ENCODE results near the gene KRTAP2-2.
"Not testable (repeated sequence)": the region's sequence is repeated elsewhere in the genome, so short reads cannot be mapped to it uniquely, and the experiment has no call there.

KRTAP2-2 gene

GRCh38 chr17:41065016-41065689, 10.1 kb upstream of the KRTAP2-2 start:
- in situ Hi-C loops (cut with HindIII; ENCODE audit: low sequenced_read_pairs): not testable (repeated sequence)

- in situ Hi-C loops (cut with HindIII; ENCODE audit: low sequenced_read_pairs): no loop called here
Measured at GRCh38 chr17:41064301-41064700, 9.3 kb upstream of the KRTAP2-2 start.

DNA sequence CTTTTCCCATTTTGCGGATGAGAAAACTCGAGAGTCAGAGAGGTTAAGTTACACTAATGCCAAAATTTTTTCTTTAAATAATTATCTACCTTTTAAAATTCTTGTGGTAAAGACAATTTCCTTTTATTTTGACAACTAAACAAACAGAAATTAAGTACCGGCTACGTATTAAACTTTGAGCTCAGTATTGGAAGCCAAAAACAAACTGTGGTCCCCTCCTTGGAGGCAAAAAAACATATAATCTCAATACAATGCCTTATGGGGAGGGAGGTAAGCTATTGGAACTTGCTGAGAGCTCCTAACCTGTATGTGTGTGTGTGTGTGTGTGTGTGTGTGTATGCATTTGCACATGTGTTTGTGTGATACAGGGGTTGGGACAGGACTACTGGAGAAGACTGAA, 8.4 kb upstream of the KRTAP2-2 start:
- in situ Hi-C loops (cut with HindIII; ENCODE audit: low sequenced_read_pairs): no loop called here

DNA sequence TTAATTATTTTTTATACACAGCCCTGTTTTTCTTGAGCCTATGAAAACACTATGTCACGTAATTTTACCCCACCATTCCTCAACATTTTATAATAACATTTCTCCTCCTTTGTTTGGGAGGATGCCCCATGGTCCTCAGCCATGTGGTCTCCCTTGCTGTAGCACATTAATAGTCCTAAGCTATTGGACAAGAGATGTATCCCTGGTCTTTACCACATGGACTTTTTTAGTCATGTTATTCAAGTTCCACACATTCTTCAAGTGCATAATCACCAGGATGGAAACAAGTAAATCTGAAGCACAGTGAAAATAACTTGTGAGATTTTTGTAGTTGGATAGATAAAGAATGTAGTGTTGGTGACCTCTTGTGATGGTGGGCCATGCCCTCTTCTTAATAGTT, 6.9 kb upstream of the KRTAP2-2 start:
- in situ Hi-C loops (cut with HindIII; ENCODE audit: low sequenced_read_pairs): no loop called here

GRCh38 chr17:41060052-41060604, 5.1 kb upstream of the KRTAP2-2 start, which contains the start of gene KRTAP2-3:
TSS of gene KRTAP2-3 (minus strand) at chr17:41060114. CDS start at chr17:41060050, 64 bp downstream.
- in situ Hi-C loops (cut with HindIII; ENCODE audit: low sequenced_read_pairs): no loop called here

- in situ Hi-C loops (cut with HindIII; ENCODE audit: low sequenced_read_pairs): loop anchor here (5.0 kb wide), 1 partner anchor 42 kb away; no protein-coding TSS in a partner anchor
Measured at GRCh38 chr17:41059276-41060051, 4.4 kb upstream of the KRTAP2-2 start.

DNA sequence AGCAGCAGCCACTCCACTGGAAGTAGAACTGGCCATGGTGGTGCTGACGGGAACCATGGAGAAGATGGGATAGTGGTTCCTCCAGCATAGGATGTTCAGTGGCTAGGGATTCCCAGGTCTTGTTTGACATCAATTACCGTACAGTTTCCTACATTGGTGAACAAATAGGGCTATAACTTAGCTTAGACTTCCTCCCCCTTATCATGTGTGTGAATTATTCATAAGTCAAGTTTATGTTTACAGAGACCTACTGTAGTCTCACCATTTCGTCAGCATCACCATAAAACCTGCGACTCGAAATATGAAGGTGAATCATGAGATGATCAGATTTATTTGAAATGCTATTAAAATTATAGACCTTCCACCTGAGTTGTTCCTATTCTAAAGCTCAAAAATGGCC, 3.7 kb upstream of the KRTAP2-2 start:
- in situ Hi-C loops (cut with HindIII; ENCODE audit: low sequenced_read_pairs): loop anchor here (5.0 kb wide), 1 partner anchor 41 kb away; no protein-coding TSS in a partner anchor

- in situ Hi-C loops (cut with HindIII; ENCODE audit: low sequenced_read_pairs): loop anchor here (5.0 kb wide), 1 partner anchor 40 kb away; no protein-coding TSS in a partner anchor
Measured at GRCh38 chr17:41057547-41057946, 2.5 kb upstream of the KRTAP2-2 start.

DNA sequence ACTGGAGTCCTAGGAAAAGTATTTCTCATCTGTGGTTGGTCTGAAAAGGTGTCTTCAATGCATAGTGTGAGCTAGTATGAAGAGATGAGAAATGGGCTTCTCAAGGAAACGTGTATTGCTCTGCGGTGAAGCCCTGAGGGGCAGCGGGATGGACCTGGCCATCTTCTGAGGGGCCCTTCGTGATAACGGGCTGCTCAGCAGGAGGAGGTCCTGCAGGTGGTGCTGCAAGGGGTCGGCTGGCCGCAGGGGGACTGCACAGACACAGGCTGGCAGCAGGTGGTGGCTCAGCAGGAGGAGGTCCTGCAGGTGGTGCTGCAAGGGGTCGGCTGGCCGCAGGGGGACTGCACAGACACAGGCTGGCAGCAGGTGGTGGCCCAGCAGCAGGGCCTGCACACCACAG, 474 bp downstream of the KRTAP2-2 start:
- in situ Hi-C loops (cut with HindIII; ENCODE audit: low sequenced_read_pairs): not testable (repeated sequence)

DNA sequence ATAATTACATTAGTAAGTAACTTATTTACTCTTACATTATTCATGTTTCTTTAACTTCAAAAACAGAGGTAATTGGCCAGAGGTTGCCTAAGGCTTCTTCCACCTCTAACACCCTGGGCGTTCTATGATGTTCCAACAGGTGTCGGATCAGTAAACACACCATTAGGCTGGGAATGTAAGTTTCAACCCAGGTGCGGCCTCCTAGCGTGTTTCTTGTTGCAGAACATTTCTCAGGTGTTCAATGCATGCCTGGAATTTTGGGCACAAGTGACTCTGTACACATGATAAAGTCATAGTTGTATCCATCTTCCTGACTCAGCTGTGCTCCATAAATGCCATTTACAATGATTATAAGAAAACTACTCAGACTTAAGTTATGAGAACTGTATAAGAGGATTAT, 1.0 kb downstream of the KRTAP2-2 start:
- in situ Hi-C loops (cut with HindIII; ENCODE audit: low sequenced_read_pairs): no loop called here

DNA sequence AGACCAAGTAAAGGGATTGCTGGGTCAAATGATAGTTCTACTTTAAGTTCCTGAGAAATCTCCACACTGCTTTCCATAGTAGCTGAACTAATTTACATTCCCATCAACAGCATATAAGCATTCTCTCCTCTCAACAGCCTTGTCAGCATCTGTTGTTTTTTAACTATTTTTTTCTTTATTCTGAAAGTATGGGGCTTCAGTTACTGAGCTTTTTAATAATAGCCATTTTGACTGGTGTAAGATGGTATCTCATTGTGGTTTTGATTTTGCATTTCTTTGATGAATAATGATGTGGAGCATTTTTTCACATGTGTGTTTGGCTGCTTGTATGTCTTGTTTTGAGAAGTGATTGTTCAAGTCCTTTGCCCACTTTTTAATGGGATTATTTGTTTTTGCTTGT, 2.5 kb downstream of the KRTAP2-2 start:
- in situ Hi-C loops (cut with HindIII; ENCODE audit: low sequenced_read_pairs): no loop called here

- in situ Hi-C loops (cut with HindIII; ENCODE audit: low sequenced_read_pairs): no loop called here
Measured at GRCh38 chr17:41049110-41049509, 5.9 kb downstream of the KRTAP2-2 start.

GRCh38 chr17:41048441-41048840, 6.6 kb downstream of the KRTAP2-2 start:
- in situ Hi-C loops (cut with HindIII; ENCODE audit: low sequenced_read_pairs): no loop called here

DNA sequence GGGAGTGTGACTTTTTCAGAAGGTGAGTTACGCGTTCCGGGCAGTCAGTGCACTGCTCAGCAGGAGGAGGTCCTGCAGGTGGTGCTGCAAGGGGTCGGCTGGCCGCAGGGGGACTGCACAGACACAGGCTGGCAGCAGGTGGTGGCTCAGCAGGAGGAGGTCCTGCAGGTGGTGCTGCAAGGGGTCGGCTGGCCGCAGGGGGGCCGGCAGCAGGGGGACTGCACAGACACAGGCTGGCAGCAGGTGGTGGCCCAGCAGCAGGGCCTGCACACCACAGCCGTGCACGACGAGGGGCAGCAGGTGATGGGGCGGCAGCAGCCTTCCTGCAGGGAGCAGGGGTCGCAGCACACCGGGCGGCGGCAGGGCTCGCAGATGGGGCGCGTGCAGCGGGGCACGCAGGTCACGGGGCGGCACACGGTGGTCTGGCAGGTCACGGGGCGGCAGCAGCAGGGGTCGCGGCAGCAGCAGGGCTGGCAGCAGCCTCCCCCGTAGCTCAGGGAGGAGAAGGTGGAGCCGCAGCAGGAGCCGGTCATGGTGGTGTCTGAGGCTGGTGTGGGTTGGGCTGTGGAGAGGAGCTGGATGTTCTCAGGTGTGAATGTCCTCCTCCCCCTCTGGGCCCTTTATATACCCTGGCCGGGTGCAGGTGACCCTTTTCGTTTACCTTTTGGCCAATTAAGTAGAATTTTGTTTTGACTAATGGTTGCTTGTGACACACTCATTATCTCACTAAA, 8.1 kb downstream of the KRTAP2-2 start, which contains the start of gene KRTAP2-1:
Gene KRTAP2-1 (minus strand): TSS at position 582 of the 731 bp plus-strand sequence. CDS start 49 bp downstream, at position 533.
- in situ Hi-C loops (cut with HindIII; ENCODE audit: low sequenced_read_pairs): not testable (repeated sequence)

DNA sequence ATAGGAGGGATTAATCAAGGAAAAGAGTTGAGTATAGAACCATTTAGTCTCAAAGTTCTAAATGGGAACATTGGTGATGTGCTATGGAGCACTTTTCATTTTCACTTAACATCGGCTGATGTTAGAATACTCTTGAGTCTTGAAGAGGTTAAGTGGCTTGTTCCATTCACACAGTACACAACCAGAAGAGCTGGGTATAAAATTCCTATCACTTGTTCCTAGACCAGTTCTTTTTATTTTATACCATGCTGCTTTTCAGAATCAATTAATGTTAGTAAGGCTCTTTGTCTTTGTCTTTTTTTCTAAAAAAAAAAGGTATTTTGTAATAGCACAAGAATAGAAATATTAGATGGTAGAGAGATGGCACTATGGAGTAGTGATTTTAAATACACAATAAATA, 12.1 kb downstream of the KRTAP2-2 start:
- in situ Hi-C loops (cut with HindIII; ENCODE audit: low sequenced_read_pairs): no loop called here

DNA sequence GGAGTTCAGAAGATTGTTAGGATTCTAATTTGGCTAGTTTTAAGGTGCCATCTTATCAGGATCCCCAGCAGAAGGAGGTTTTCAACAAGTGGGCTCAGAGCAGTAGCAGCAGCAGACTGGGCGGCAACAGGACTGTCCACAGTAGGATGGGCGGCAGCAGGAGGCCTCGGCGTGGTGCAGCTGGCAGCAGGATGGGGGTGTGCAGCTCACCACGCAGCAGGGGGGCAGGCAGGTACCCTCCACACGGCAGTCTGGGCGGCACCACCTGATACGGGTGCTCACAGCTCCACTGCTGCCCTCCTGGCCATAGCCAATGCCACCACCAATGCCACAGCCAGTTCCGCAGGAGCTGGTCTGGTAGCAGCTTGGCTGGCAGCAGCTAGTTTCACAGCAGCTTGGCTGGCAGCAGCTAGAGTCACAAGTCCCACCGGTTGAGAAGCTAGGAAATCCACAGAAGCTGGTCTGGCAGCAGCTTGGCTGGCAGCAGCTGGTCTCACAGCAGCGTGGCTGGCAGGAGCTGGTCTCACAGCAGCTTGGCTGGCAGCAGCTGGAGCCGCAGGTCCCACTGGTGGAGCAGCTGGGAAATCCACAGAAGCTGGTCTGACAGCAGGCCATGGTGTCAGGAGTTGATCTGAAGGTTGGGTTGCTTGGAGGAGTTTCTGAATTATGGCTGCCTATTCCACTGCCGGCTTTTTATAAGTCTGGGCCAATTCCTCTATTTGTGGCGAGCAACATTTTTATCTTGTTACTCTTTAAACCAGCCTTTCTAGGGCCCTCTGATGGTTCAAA, 14.1 kb downstream of the KRTAP2-2 start, which contains the start of gene KRTAP1-1:
Gene KRTAP1-1 (minus strand): TSS at position 668 of the 789 bp plus-strand sequence. CDS start 53 bp downstream, at position 615.
- in situ Hi-C loops (cut with HindIII; ENCODE audit: low sequenced_read_pairs): not testable (repeated sequence)

DNA sequence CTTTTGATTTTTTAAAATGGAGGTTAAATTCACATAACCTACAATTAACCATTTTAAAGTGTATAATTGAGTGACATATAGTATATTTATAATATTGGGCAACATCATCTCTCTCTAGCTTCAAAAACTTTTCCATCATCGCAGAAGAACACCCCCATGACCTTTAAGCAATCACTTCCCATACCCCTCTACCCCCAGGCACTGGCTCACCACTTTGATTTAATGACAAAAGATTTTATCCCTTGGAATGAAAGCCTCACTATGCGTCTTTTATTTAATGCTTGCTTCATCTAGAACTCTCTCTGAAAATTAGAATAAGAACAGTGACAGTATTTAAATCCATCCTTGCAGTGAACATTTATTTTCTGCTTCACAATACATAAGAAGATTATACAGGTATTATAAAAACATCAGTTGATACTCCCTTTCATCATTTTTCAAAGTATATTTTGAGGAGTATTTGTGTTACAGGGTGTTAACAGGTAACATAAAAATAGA, 17.1 kb downstream of the KRTAP2-2 start:
- in situ Hi-C loops (cut with HindIII; ENCODE audit: low sequenced_read_pairs): no loop called here

DNA sequence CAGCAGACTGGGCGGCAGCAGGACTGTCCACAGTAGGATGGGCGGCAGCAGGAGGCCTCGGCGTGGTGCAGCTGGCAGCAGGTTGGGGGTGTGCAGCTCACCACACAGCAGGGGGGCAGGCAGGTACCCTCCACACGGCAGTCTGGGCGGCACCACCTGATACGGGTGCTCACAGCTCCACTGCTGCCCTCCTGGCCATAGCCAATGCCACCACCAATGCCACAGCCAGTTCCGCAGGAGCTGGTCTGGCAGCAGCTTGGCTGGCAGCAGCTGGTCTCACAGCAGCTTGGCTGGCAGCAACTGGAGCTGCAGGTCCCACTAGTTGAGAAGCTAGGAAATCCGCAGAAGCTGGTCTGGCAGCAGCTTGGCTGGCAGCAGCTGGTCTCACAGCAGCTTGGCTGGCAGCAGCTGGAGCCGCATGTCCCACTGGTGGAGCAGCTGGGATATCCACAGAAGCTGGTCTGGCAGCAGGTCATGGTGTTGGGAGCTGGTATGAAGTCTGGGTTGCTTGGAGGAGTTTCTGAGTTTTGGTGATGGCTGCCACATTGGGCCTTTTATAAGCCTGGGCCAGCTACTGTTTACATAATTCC, 20.6 kb downstream of the KRTAP2-2 start, which contains the start of gene KRTAP1-3:
Gene KRTAP1-3 (minus strand): TSS at position 529 of the 590 bp plus-strand sequence. CDS start 53 bp downstream, at position 476.
- in situ Hi-C loops (cut with HindIII; ENCODE audit: low sequenced_read_pairs): not testable (repeated sequence)

DNA sequence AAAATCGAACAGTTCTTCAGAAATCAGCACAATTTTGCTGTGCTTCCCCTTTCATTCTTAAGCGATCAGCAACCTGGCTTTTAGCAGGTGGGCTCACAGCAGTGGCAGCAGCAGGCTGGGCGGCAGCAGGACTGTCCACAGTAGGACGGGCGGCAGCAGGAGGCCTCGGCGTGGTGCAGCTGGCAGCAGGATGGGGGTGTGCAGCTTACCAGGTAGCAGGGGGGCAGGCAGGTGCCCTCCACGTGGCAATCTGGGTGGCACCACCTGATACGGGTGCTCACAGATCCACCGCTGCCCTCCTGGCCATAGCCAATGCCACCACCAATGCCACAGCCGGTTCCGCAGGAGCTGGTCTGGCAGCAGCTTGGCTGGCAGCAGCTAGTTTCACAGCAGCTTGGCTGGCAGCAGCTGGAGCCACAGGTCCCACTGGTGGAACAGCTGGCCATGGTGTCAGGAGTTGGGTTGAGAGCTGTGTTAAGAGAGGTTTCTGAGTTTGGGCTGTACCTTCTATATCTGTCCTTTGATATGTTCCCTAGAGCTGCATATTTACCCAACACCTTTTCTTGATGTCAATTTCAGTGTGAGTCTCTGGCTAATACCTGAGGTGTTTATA, 25.3 kb downstream of the KRTAP2-2 start, which contains the start of gene KRTAP1-4:
Gene KRTAP1-4 (minus strand): TSS at position 563 of the 613 bp plus-strand sequence. CDS start 117 bp downstream, at position 446.
- in situ Hi-C loops (cut with HindIII; ENCODE audit: low sequenced_read_pairs): no loop called here

All from DLD1 (cell line).